Retinal pigment epithelial cell (primary cell): ENCODE measurements around the gene PNLIP.

Experiments used
- DNase-seq: peaks from one replicate; pipeline ENCODE4 v3.0.0-alpha.2; 2010; ENCODE audit warnings: low read depth
- H3K4me3 ChIP-seq: 2 replicates; pipeline ENCODE4 v1.5.1; 2011; ENCODE audit warnings: mild to moderate bottlenecking, low read length, control low read depth, moderate library complexity
- TF ChIP-seq, protein P1 (sequence below): conservative IDR thresholded peaks from 2 replicates; pipeline ENCODE4 v1.5.1; 2011; ENCODE audit warnings: low read depth, low read length, control low read depth, inconsistent platforms

Gene PNLIP

DNA sequence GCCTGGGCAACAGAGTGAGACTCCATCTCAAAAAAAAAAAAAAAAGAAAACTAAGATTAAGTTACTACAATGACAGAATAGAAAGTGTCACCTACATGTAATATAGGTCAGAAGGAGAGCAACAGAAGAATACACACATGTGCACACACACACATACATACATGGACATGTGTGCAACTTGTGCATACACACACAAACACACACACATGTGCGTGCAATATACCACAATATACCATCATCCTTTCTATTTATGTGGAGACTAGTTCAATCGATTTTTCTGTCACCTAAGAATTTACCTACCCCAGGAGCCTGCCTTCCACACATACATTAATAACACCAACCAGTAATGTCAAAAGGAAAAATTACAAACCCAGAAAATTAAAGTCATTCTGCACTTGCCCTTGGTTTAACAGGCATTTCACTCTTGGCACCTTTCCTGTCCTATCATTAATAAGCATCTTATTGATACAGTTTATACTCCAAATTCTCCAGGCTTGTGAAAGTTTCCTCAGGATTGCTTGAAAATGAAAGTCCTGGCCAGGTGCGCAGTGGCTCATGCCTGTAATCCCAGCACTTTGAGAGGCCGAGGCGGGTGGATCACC lies 47.5 kb downstream of the PNLIP start:
- no peak overlapping the region for H3K4me3 ChIP-seq
- DNase-seq: no peak
- TF ChIP-seq, protein P1, sequence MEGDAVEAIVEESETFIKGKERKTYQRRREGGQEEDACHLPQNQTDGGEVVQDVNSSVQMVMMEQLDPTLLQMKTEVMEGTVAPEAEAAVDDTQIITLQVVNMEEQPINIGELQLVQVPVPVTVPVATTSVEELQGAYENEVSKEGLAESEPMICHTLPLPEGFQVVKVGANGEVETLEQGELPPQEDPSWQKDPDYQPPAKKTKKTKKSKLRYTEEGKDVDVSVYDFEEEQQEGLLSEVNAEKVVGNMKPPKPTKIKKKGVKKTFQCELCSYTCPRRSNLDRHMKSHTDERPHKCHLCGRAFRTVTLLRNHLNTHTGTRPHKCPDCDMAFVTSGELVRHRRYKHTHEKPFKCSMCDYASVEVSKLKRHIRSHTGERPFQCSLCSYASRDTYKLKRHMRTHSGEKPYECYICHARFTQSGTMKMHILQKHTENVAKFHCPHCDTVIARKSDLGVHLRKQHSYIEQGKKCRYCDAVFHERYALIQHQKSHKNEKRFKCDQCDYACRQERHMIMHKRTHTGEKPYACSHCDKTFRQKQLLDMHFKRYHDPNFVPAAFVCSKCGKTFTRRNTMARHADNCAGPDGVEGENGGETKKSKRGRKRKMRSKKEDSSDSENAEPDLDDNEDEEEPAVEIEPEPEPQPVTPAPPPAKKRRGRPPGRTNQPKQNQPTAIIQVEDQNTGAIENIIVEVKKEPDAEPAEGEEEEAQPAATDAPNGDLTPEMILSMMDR: no peak

DNA sequence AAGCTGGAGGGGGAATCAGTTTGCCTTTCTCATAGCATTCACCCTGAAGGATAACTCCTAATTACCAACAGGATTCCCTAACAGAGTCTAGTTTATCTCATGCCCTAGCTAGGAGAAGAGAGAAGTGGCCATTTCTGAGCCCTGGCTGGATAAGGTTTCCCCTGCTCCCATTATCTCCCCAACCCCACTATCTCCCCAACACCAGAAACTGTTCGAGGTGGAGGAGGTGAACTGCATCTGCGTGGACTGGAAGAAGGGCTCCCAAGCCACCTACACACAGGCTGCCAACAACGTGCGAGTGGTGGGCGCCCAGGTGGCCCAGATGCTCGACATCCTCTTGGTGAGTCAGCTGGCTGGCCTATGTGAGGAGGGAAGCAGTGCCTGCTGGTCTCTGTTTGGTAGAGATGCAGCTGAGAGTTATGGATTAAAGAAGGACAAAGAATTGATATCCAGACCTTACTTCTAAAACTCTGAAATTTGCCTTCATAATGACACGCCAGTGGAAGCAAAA lies 48.8 kb downstream of the PNLIP start:
- no peak for DNase-seq
- TF ChIP-seq, protein P1: no peak
- no peak overlapping the region for H3K4me3 ChIP-seq

DNA sequence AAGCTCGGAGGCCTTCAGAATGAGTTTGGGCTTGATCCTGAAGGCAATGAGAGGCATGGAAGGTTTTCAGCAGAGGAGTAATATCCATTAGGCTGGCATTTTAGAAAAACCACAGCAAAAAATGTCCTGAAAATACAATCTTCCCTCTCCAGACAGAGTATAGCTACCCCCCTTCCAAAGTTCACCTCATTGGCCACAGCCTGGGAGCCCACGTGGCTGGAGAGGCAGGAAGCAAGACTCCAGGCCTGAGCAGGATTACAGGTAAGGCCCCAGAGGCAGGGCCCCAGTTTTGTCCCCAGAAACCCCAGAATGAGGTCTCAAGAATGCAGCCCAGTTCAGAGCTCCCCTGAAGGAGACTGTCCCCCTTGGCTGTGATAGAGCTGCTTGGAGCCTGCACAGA lies 50.3 kb downstream of the PNLIP start:
- DNase-seq: no peak
- no peak overlapping the region for H3K4me3 ChIP-seq
- TF ChIP-seq, protein P1: no peak

- TF ChIP-seq, protein P1: no peak
- H3K4me3 ChIP-seq: no peak overlapping the region
- no peak for DNase-seq
These were observed 51.8 kb downstream of the PNLIP start for GRCh38 chr10:116597543-116597942.

GRCh38 chr10:116598329-116598728 lies 52.6 kb downstream of the PNLIP start:
- H3K4me3 ChIP-seq: no peak overlapping the region
- no peak for DNase-seq
- TF ChIP-seq, protein P1: no peak

GRCh38 chr10:116599991-116600390 lies 54.3 kb downstream of the PNLIP start:
- no peak overlapping the region for H3K4me3 ChIP-seq
- TF ChIP-seq, protein P1: no peak
- no peak for DNase-seq

DNA sequence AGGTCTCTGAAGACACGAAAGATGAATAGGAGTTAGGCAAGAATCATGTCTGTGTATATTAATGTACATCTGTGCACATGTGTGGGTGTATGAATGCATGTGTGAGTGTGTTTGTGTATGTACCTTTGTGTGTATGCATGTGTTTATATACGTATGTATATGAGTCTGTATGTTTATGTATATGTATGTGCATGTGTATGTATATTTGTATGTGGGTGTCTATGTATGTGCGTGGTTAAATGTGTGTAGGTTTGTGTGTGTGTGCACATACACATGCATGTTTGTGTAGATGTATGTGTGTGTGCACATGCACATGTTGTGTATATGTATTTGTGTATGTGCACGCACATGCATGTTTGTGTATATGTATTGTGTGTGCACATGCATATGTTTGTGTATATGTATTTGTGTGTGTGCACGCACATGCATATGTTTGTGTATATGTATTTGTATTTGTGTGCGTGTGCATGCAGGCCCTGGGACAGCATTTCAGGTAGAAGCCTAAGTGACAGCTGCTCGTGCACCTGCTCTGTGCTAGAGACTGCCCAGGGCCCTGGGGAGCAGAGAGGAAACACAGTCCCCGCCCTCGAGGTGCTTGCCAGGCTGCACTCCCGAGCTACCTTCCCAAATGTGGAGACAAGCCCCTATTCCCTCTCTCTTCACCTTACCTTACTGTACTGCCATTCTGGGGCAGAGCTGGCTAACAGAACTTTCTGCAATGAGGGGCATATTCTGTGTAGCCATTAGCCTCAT lies 57.1 kb downstream of the PNLIP start:
- no peak for DNase-seq
- TF ChIP-seq, protein P1: no peak
- no peak overlapping the region for H3K4me3 ChIP-seq
